WTC11 (cell line): ENCODE results near the gene PEX19. TPM values are rescaled to one million over a fixed set of nuclear protein-coding genes. Genes with fewer than 3 reads are reported as not detected.

ENCODE experiments used
- ATAC-seq: fragments of 200-7000 bp; cut with Tn5 transposase; 2 replicates; pipeline ENCODE4 v1.10.0; 2021; ENCODE audit warnings: mild to moderate bottlenecking, moderate library complexity
- CTCF ChIA-PET: fragments of 300-600 bp; sonication (Branson Sonifier 250); formaldehyde crosslinking; loops from one replicate; lab custom pipeline; 2021; ENCODE audit warnings: antibody characterized with exemption; lab: Charles Lee
- POLR2A ChIA-PET: fragments of 350-600 bp; sonication (Branson Sonifier 250); formaldehyde crosslinking; loops from one replicate; lab custom pipeline; 2021; ENCODE audit warnings: antibody characterized with exemption; lab: Charles Lee
- DNase-seq: peaks from one replicate; pipeline ENCODE4 v3.0.0; 2021; ENCODE audit warnings: low spot score
- H3K27ac Mint-ChIP-seq: 2 replicates; pipeline ENCODE4 v1.8.0; 2021; ENCODE audit warnings: mixed read lengths
- H3K27me3 Mint-ChIP-seq: 2 replicates; pipeline ENCODE4 v1.8.0; 2021; ENCODE audit warnings: low read depth, mild to moderate bottlenecking, moderate library complexity, mixed read lengths
- H3K36me3 Mint-ChIP-seq: 2 replicates; pipeline ENCODE4 v1.8.0; 2021; ENCODE audit warnings: mixed read lengths
- H3K4me1 Mint-ChIP-seq: 2 replicates; pipeline ENCODE4 v1.8.0; 2022; ENCODE audit warnings: mixed read lengths
- H3K4me3 Mint-ChIP-seq: 2 replicates; pipeline ENCODE4 v1.8.0; 2021; ENCODE audit warnings: mild to moderate bottlenecking, moderate library complexity, mixed read lengths
- H3K9me3 Mint-ChIP-seq: 2 replicates; pipeline ENCODE4 v1.8.0; 2021; ENCODE audit warnings: mixed read lengths
- ATF3 ChIP-seq: sonication (generic); formaldehyde crosslinking; conservative IDR thresholded peaks from 2 replicates; pipeline ENCODE4 v1.8.1; 2022; ENCODE audit warnings: mild to moderate bottlenecking, missing genetic modification reagents
- CDX4 ChIP-seq: fragments of 250-450 bp; sonication (Bioruptor Pico); IDR thresholded peaks from 2 replicates; pipeline ENCODE4 v1.9.0; 2021; ENCODE audit warnings: moderate library complexity, mild to moderate bottlenecking, inconsistent platforms, borderline replicate concordance
- CREM ChIP-seq: sonication (generic); formaldehyde crosslinking; IDR thresholded peaks from 2 replicates; pipeline ENCODE4 v1.8.1; 2022; ENCODE audit warnings: mild to moderate bottlenecking, missing genetic modification reagents, moderate library complexity
- E2F1 ChIP-seq: sonication (generic); formaldehyde crosslinking; IDR thresholded peaks from 2 replicates; pipeline ENCODE4 v1.8.0; 2022; ENCODE audit warnings: mild to moderate bottlenecking, missing genetic modification reagents
- E2F5 ChIP-seq: sonication (generic); formaldehyde crosslinking; IDR thresholded peaks from 2 replicates; pipeline ENCODE4 v1.8.1; 2022; ENCODE audit warnings: mild to moderate bottlenecking, moderate library complexity, missing genetic modification reagents
- ERG ChIP-seq: fragments of 250-450 bp; sonication (Bioruptor Pico); IDR thresholded peaks from 2 replicates; pipeline ENCODE4 v1.8.0; 2021; ENCODE audit warnings: mild to moderate bottlenecking
- ETV6 ChIP-seq: sonication (generic); formaldehyde crosslinking; IDR thresholded peaks from 2 replicates; pipeline ENCODE4 v1.8.1; 2022; ENCODE audit warnings: mild to moderate bottlenecking, missing genetic modification reagents
- GTF2I ChIP-seq: fragments of 250-450 bp; sonication (Bioruptor Pico); conservative IDR thresholded peaks from 2 replicates; pipeline ENCODE4 v1.4.0; 2021; ENCODE audit warnings: mild to moderate bottlenecking
- JAZF1 ChIP-seq: fragments of 250-450 bp; sonication (Bioruptor Pico); IDR thresholded peaks from 2 replicates; pipeline ENCODE4 v1.9.0; 2021; ENCODE audit warnings: moderate library complexity, mild to moderate bottlenecking, inconsistent platforms
- MLX ChIP-seq: sonication (generic); formaldehyde crosslinking; IDR thresholded peaks from 2 replicates; pipeline ENCODE4 v1.8.1; 2023; ENCODE audit warnings: mild to moderate bottlenecking, missing genetic modification reagents, moderate library complexity
- NFE2L1 ChIP-seq: sonication (generic); formaldehyde crosslinking; IDR thresholded peaks from 2 replicates; pipeline ENCODE4 v1.8.1; 2023; ENCODE audit warnings: missing genetic modification reagents
- NFYB ChIP-seq: sonication (generic); formaldehyde crosslinking; conservative IDR thresholded peaks from 2 replicates; pipeline ENCODE4 v1.8.0; 2022; ENCODE audit warnings: low read depth, missing genetic modification reagents
- NR3C1 ChIP-seq: sonication (generic); formaldehyde crosslinking; conservative IDR thresholded peaks from 2 replicates; pipeline ENCODE4 v1.8.1; 2023; ENCODE audit warnings: low read depth, mild to moderate bottlenecking, missing genetic modification reagents
- PRRX2 ChIP-seq: fragments of 250-450 bp; sonication (Bioruptor Pico); IDR thresholded peaks from 2 replicates; pipeline ENCODE4 v1.8.0; 2021; ENCODE audit warnings: mild to moderate bottlenecking
- RORB ChIP-seq: fragments of 250-450 bp; sonication (Bioruptor Pico); IDR thresholded peaks from 2 replicates; pipeline ENCODE4 v1.9.0; 2021; ENCODE audit warnings: mild to moderate bottlenecking
- TEAD4 ChIP-seq: sonication (generic); formaldehyde crosslinking; IDR thresholded peaks from 2 replicates; pipeline ENCODE4 v1.8.0; 2022; ENCODE audit warnings: mild to moderate bottlenecking, missing genetic modification reagents
- TP53 ChIP-seq: sonication (generic); formaldehyde crosslinking; IDR thresholded peaks from 2 replicates; pipeline ENCODE4 v1.8.1; 2023; ENCODE audit warnings: mild to moderate bottlenecking, missing genetic modification reagents
- ZNF138 ChIP-seq: sonication (generic); formaldehyde crosslinking; conservative IDR thresholded peaks from 2 replicates; pipeline ENCODE4 v1.8.1; 2022; ENCODE audit warnings: mild to moderate bottlenecking, moderate library complexity, missing genetic modification reagents
- ZNF263 ChIP-seq: sonication (generic); formaldehyde crosslinking; IDR thresholded peaks from 2 replicates; pipeline ENCODE4 v1.8.1; 2022; ENCODE audit warnings: low read depth, mild to moderate bottlenecking, moderate library complexity, missing genetic modification reagents
- ZNF396 ChIP-seq: fragments of 250-450 bp; sonication (Bioruptor Pico); IDR thresholded peaks from 2 replicates; pipeline ENCODE4 v1.8.0; 2021; ENCODE audit warnings: mild to moderate bottlenecking, moderate library complexity, borderline replicate concordance
- ZNF423 ChIP-seq: fragments of 250-450 bp; sonication (Bioruptor Pico); IDR thresholded peaks from 2 replicates; pipeline ENCODE4 v2.1.2; 2022; ENCODE audit warnings: mild to moderate bottlenecking, moderate library complexity
- ZNF512 ChIP-seq: sonication (generic); formaldehyde crosslinking; IDR thresholded peaks from 2 replicates; pipeline ENCODE4 v1.8.1; 2022; ENCODE audit warnings: missing genetic modification reagents, borderline replicate concordance
- ZNF532 ChIP-seq: fragments of 250-450 bp; sonication (Bioruptor Pico); IDR thresholded peaks from 2 replicates; pipeline ENCODE4 v1.9.0; 2021; ENCODE audit warnings: mild to moderate bottlenecking, borderline replicate concordance
- total RNA-seq: library from RNA; stranded (reverse); gene quantifications from 3 replicates; pipeline ENCODE4 v1.2.3, GENCODE V29; 2021

PEX19 gene
- total RNA-seq, 1 experiment from 2014 or later = 85.2 TPM

GRCh38 chr1:160251011-160251410, 33.9 kb downstream of the PEX19 start:
- TF ChIP-seq ERG (no peak), ETV6 (CRISPR knock-in tag) (no peak), E2F5 (CRISPR knock-in tag) (no peak), TP53 (no peak), JAZF1 (CRISPR knock-in tag) (no peak), CREM (no peak), ZNF423 (CRISPR knock-in tag) (no peak), ATF3 (no peak), ZNF532 (CRISPR knock-in tag) (no peak), ZNF138 (no peak), NR3C1 (CRISPR knock-in tag) (no peak), NFE2L1 (CRISPR knock-in tag) (no peak), NFYB (CRISPR knock-in tag) (no peak), ZNF396 (CRISPR knock-in tag) (no peak), TEAD4 (no peak)
- POLR2A ChIA-PET = interaction anchor here (1.3 kb wide), 1 partner anchor 10 kb away, joined by 3 read pairs; no protein-coding TSS in a partner anchor
- ATAC-seq = no peak
- Mint-ChIP-seq H3K4me1 (peaks cover 6% of the 10 kb centered on the region), H3K4me3 (no peak overlapping the region), H3K36me3 (peaks cover 6% of the 10 kb centered on the region), H3K27me3 (no peaks in the 10 kb centered on the region), H3K9me3 (no peaks in the 10 kb centered on the region), H3K27ac (peak overlapping the region; percentile 60; the same call in 1 of the 2 replicates)
- DNase-seq = no peak
- CTCF ChIA-PET = interaction anchor here (1.8 to 3.1 kb wide), 10 partner anchors 13 to 205 kb away, joined by 5 to 109 read pairs (median 40); partner anchors contain the start of genes CASQ1, DCAF8 and PEX19

GRCh38 chr1:160247053-160247452, 37.9 kb downstream of the PEX19 start:
- ATAC-seq = no peak
- H3K4me1 Mint-ChIP-seq = peaks cover 4% of the 10 kb centered on the region
- no peak overlapping the region; the same call in 1 of the 2 replicates for H3K27ac Mint-ChIP-seq
- H3K36me3 Mint-ChIP-seq = peaks cover 17% of the 10 kb centered on the region
- H3K4me3 Mint-ChIP-seq = no peak overlapping the region
- H3K9me3 Mint-ChIP-seq = no peaks in the 10 kb centered on the region
- ChIA-PET POLR2A (no interaction called here), CTCF (interaction anchor here (0.9 to 2.8 kb wide), 5 partner anchors 27 to 146 kb away, joined by 3 to 12 read pairs (median 4); no protein-coding TSS in a partner anchor)
- no peaks in the 10 kb centered on the region for H3K27me3 Mint-ChIP-seq
- no peak for DNase-seq
- no peak for TF ChIP-seq TP53
- no peak for TF ChIP-seq CDX4 (CRISPR knock-in tag)
- no peak for TF ChIP-seq ZNF263
- TF ChIP-seq PRRX2 (CRISPR knock-in tag) = no peak
- no peak for TF ChIP-seq E2F1 (CRISPR knock-in tag)
- no peak for TF ChIP-seq GTF2I (CRISPR knock-in tag)
- TF ChIP-seq MLX (CRISPR knock-in tag) = no peak
- TF ChIP-seq ZNF512 = no peak
- TF ChIP-seq RORB (CRISPR knock-in tag) = no peak
